Stimulated activated CD8-positive, alpha-beta memory T cell treated with anti-CD3 and anti-CD28 coated beads, Interleukin-4, amount 100 ng/mL, for 24 hours (primary cell): ENCODE results near the gene RSAD2.
"Not testable (repeated sequence)": the region's sequence is repeated elsewhere in the genome, so short reads cannot be mapped to it uniquely, and the experiment has no call there.

Experiments
- DNase-seq: peaks from one replicate; pipeline ENCODE4 v3.0.0-alpha.2; 2020; ENCODE audit warnings: low read depth

Gene RSAD2

DNA sequence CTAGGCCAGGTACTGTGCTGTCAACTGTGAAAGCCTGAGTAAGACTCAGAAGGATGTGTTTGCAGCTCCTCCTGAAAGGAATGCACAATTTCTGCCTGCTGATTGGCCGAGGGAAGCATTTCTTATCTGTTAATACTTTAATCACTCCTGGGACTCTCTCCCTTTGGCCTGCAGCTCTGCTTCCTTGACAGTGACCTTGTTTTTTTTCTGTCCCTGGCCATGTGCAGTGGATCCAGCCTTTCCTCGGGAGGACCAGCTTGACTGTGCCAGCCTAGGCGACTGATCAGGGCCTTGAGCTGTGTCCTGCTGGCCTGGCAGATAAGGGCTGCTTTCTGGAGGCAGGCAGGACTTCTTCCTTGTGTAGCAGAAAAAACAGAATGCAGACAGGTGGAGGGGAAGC lies 49.6 kb downstream of the RSAD2 start:
- no peak for DNase-seq

GRCh38 chr2:6927753-6928152 lies 50.2 kb downstream of the RSAD2 start:
- no peak for DNase-seq

DNA sequence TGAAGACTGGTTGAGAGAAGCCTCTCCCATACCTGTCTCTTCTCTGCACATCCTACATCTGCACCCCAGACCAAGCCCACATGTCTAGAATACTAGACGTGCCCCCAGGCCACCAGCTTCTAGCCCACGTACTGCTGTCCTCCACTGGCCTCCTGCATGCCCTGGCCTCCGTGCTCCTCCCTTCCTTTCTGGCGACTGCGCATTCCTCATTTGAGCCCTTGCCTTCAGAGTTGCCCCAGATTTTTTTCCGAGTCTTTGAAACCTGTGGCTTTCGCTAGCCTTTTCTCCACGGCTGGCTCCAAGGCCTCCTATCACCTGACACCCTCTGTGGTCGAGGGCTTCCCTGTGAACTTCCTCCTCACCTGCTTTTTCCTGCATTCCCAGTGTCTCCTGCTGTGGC lies 50.9 kb downstream of the RSAD2 start:
- no peak for DNase-seq

DNA sequence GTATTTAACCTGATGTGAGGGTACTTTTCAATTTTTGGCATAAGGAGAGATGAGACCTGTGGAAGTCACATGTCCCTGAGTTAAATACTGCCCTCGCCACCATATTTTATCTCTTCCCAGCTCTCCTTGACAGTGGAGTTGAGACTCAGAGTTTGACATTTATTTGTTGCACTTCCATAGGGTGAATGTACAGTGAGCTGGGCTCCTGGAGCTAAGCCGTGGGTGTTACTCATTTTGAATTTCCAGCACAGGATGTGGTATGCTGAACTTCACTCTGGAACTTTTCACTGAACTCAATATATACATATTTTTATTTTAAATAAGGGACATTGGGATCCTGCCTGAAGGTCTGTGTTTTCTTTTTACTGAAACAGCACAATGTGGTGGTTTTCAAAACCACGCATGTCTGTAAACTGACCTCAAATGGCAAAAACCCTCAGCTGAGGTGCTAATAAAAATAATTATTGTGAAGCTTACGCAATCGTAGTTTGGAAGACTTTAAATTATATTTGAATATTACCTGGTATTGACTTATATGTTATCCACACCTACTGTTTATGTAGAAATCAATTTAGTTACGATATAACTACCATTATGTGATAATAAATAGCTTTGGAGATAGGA lies 51.7 kb downstream of the RSAD2 start:
- DNase-seq = no peak

DNA sequence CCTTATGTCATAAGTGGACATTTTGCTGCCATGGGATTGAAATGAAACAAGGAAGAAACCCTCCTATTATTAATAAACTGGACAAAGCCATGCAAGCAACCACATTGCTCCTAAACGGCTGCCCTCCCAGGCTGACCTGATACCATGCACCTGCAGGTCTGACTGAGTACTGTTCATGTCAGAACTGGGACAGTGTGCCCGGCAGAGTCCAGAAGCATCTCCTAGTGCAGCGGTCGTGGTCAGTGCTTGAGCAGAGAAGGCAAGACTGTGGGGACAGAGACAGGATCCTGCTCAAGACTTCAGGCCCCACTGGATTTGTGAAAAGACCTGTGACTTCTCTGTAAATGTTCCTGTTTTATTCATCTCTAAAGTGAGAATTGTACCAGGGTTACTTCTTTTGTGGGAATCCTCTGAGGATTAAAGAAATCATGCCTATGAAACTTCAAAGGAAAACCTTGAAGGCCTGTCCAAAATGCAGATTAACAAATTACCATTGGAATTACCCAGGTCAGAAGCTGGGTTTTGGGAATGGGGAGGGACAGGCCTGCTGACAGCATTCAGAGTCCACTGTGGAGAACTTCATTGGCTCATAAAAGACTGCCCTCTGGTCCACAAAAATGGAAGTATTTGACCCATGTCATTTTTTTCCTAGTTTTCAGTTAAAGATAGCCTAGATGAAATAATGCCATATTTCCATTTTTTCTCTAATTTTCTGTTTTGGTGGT lies 53.5 kb downstream of the RSAD2 start:
- no peak for DNase-seq

DNA sequence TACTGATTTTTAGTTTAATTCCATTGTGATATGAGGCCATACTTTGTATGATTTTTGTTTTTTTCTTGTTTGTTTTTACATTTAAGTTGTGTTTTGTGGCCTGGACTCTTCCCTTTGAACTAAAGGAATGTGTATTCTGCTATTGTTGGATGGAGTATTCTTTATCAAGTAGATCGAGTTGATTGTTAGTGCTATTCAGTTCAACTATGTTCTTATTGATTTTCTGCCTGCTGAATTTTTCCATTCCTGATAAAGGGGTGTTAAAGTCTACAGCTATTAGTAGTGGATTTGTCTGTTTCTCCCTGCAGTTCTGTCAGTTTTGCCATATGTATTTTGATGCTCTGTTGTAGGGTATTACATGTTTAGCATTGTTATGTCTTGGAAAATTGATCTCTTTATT lies 54.2 kb downstream of the RSAD2 start:
- DNase-seq = no peak

DNA sequence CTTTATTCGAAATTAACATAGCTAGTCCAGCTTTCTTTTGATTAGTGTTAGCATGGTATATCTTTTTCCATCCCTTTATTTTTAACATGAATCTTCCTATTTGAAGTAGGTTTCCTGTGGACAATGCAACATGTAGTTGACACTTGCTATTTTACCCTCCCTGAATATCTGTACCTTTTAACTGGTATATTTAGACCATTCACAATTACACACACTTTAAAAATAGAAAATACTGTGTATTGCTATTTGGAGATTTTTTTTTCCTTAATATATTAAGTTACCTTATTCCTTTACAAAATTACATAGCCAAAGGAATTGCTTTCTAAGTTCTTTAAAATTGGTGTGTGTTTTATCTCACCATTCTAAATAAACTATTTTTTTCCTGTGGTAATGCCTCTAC lies 54.6 kb downstream of the RSAD2 start:
- DNase-seq = no peak

DNA sequence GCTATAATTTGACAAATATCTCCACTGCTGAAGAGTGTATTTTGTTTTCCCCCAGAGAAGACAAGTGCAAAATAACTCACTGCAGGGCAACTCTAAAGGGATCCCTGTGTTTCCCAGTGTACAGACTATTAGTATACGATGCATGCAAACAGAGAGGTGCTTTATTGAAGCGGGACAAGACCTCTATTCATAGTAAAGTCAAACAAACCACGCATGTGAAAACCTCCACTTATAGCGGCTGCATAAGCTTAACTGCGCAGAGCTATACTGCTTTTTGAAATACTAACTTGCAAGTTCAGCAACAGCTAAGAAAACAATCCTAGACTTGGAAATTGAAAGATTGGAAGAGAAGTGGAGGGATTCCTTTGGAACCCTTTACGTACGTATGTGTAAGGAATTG lies 55.3 kb downstream of the RSAD2 start:
- DNase-seq = no peak

GRCh38 chr2:6933911-6934310 lies 56.3 kb downstream of the RSAD2 start:
- DNase-seq = no peak

DNA sequence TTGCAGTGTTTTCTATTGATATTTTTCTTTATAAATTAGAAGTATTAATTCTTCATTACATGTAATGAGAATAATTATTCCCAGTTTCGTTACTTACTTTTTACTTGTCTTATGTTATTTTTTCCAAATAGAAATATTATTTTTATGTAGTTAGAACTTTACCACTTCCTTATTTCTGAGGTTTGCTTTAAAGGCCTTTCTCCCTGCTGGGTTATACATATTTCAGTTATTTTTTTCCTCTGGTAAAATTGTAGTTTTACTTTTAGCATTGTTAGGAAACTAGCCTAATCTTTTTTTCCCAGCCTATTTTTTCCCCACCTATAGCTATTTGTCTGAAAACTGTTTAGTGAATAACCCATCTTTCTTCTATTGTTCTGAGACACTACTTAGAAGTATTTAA lies 56.8 kb downstream of the RSAD2 start:
- no peak for DNase-seq

- no peak for DNase-seq
Observed at GRCh38 chr2:6934758-6935651, 57.4 kb downstream of the RSAD2 start.

GRCh38 chr2:6935652-6936020 lies 58.1 kb downstream of the RSAD2 start:
- not testable (repeated sequence) for DNase-seq

- DNase-seq = no peak
Observed at GRCh38 chr2:6937157-6937556, 59.6 kb downstream of the RSAD2 start.

DNA sequence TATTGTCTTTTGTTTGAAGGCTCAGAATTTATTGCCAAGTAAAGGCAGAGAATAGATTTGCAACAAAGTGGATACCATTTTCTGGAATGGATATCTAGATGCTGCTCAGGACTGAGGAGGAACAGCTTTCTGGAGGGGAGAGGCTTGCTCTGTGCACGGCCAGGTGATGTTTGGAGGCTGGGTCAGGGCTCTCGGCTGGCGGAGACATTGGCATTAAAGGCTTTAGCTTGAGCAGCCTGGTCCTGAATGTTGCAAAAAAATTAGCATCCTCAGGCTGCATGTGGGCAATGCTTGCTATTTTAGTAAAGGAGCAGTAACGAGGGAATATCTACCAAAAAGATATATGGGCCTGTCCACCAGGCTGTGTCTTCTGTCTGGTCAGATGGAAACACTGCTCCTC lies 60.0 kb downstream of the RSAD2 start:
- no peak for DNase-seq

GRCh38 chr2:6939071-6939470 lies 61.5 kb downstream of the RSAD2 start:
- no peak for DNase-seq

DNA sequence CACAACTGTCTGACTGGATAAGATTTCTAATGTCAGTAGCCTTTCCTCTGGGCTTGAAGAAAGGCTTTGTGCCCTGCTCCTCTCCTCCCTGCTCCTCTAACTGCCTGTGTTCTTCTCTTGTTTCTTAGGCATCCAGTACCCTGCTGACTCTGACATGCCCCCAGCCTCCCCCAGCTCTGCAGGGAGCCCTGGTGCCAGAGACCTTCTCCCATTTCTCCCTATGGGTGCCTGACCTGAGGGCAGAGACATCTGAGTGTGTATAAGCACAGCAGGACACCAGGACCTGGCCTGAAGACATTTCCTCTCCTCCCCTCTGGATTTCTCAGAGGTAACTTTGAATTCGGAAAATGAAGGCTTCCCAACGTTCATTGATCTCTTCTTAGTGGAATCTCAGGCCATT lies 63.2 kb downstream of the RSAD2 start:
- no peak for DNase-seq

GRCh38 chr2:6941299-6942046 lies 63.9 kb downstream of the RSAD2 start:
- no peak for DNase-seq

GRCh38 chr2:6942848-6943247 lies 65.3 kb downstream of the RSAD2 start:
- no peak for DNase-seq

DNA sequence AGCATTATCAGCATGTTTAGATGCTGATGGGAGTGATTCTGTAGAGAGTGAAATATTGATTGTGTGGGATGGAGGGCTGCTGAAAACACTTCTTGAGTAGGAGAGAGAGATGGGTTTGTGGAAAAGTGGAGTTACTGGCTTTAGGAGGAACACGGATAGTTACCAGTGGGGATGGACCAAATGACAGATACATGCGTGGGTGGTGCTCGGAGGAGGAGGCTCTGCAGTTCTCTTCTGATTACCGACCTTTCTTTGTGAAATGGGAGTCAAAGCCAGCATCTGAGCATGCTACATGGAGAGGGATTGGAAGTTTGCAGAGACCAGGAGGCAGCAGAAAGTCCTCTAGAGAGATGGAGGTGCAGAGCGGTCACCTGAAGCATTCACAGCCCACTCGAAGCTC lies 65.9 kb downstream of the RSAD2 start:
- DNase-seq = no peak

DNA sequence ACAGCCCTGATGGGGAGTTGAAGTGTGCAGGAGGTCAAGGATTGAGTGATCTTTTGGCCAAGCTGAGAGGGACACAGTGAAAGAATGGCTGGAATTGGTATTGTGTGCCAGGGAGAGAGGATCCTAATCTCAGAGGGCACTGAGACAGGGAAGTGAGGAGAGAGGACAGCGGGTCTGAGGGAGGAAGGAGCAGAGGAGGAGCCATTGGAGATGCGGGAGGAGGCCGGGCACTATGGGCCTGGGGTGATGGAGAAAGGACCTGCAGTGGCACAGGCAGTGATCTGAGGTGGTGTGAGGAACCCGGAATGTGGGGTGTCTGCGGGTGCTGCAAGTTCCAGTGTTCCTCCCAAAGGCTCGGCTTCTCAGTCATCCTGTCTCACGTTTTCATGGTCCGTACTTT lies 66.4 kb downstream of the RSAD2 start:
- no peak for DNase-seq

DNA sequence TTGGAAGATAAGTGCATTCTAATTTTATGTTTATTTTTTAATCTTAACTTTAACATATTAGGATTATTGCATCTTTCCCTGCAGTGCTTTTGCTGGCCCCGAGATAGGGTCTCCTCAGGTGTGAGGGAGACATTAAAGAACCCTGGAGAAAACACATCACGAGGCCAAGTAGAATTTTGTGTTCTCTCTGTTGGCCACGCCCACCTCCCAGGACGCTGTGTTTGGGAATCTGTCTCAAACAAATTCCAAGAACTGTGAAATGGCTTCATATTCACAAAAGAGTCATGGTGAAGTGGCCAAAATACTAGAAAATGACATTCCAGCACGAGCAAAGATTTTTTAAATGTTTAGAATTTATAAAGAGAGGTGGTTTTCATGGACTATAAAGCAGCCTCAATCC lies 67.0 kb downstream of the RSAD2 start:
- DNase-seq = no peak

- DNase-seq = no peak
Observed at GRCh38 chr2:6945087-6945813, 67.7 kb downstream of the RSAD2 start.
